ENCODE results near the gene ERP44. TPM values are rescaled to one million over a fixed set of nuclear protein-coding genes. Genes with fewer than 3 reads are reported as not detected.

The ERP44 gene
- total and polyA plus RNA-seq, 12 donors: 12.9 to 43.7 (median 21.3) TPM

GRCh38 chr9:100092066-100092465 is 6.7 kb downstream of the ERP44 start:
- H3K27ac ChIP-seq: no peak overlapping the region
- no peaks in the 10 kb centered on the region for H3K9me3 ChIP-seq (replicated peaks in 1 of 3)
- no peaks in the 10 kb centered on the region for H3K27me3 ChIP-seq
- TF ChIP-seq POLR2A (IDR thresholded peaks at IDR 0.05): no peak
- TF ChIP-seq, protein P1, sequence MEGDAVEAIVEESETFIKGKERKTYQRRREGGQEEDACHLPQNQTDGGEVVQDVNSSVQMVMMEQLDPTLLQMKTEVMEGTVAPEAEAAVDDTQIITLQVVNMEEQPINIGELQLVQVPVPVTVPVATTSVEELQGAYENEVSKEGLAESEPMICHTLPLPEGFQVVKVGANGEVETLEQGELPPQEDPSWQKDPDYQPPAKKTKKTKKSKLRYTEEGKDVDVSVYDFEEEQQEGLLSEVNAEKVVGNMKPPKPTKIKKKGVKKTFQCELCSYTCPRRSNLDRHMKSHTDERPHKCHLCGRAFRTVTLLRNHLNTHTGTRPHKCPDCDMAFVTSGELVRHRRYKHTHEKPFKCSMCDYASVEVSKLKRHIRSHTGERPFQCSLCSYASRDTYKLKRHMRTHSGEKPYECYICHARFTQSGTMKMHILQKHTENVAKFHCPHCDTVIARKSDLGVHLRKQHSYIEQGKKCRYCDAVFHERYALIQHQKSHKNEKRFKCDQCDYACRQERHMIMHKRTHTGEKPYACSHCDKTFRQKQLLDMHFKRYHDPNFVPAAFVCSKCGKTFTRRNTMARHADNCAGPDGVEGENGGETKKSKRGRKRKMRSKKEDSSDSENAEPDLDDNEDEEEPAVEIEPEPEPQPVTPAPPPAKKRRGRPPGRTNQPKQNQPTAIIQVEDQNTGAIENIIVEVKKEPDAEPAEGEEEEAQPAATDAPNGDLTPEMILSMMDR (IDR thresholded peaks at IDR 0.05): no peak
- H3K4me3 ChIP-seq: no peak overlapping the region
- no peak for DNase-seq
- peaks cover 0 to 42% of the 10 kb centered on the region in 2 donors for H3K4me1 ChIP-seq (replicated peaks in 1 of 2)
- WGBS, 4 donors: 90 to 100% (median 97%) methylated on average over 1 of the region's 1 CpG
- no peaks in the 10 kb centered on the region for H3K36me3 ChIP-seq (replicated peaks in 1 of 2)
- intact Hi-C loops (cut with DNase I): no loop called here

GRCh38 chr9:100091650-100092049 is 7.2 kb downstream of the ERP44 start:
- Histone ChIP-seq H3K27me3 (no peaks in the 10 kb centered on the region), H3K36me3 (replicated peaks in 1 of 2) (no peaks in the 10 kb centered on the region), H3K9me3 (replicated peaks in 1 of 3) (no peaks in the 10 kb centered on the region), H3K4me3 (no peak overlapping the region), H3K4me1 (replicated peaks in 1 of 2) (peaks cover 0 to 42% of the 10 kb centered on the region in 2 donors), H3K27ac (no peak overlapping the region)
- DNase-seq: no peak
- 54 to 70% (median 65%) methylated on average over 1 of the region's 1 CpG for WGBS, 4 donors
- TF ChIP-seq POLR2A (IDR thresholded peaks at IDR 0.05): no peak
- TF ChIP-seq, protein P1 (IDR thresholded peaks at IDR 0.05): no peak
- intact Hi-C loops (cut with DNase I): no loop called here

DNA sequence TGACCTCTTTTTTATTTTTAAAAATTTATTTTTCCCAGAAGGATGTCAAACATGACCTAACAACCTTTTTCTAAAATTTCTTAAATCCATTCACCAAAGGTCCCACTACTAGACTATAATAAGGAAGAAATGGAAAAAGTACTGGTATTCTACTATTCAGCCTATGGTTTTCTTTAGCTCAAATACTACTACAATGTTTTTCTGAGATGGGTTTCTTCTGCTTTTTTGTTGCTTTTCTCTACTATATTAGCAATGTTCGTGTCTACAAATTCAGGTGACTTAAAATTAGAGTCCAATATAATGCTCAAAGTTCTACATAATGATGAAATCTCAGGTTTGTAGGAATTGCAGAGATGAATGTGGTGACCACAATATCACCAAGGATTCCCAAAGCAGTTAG is 7.9 kb downstream of the ERP44 start:
- no peaks in the 10 kb centered on the region for H3K36me3 ChIP-seq (replicated peaks in 1 of 2)
- intact Hi-C loops (cut with DNase I): no loop called here
- H3K4me3 ChIP-seq: no peak overlapping the region
- H3K4me1 ChIP-seq (replicated peaks in 1 of 2): peaks cover 0 to 36% of the 10 kb centered on the region in 2 donors
- no peak for DNase-seq
- no peaks in the 10 kb centered on the region for H3K27me3 ChIP-seq
- no peak overlapping the region for H3K27ac ChIP-seq
- 92 to 97% (median 94%) methylated on average over 1 of the region's 1 CpG for WGBS, 4 donors
- H3K9me3 ChIP-seq (replicated peaks in 1 of 3): no peaks in the 10 kb centered on the region
- TF ChIP-seq POLR2A (IDR thresholded peaks at IDR 0.05): no peak

DNA sequence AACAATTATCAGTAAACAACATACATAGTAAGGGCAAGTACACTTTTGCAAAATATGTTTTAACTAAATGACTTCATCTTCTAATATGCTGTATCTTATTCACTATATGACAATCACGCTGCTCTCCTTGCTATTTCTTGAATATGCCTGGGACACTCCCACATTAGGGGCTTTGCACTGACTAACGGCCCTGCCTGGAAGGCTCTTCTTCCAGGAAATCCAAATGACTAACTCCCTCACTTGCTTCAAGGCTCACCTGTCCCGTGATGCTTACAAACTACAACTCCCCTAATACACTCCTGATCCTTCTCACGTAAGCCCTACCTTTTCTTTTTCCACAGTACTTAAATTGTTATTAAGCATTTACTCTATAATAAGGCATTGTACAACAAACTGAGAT is 10.6 kb downstream of the ERP44 start:
- DNase-seq: no peak
- 66 to 79% (median 73%) methylated on average over 4 of the region's 4 CpGs for WGBS, 4 donors
- H3K9me3 ChIP-seq (replicated peaks in 1 of 3): no peaks in the 10 kb centered on the region
- no peaks in the 10 kb centered on the region for H3K36me3 ChIP-seq (replicated peaks in 1 of 2)
- no peaks in the 10 kb centered on the region for H3K27me3 ChIP-seq
- intact Hi-C loops (cut with DNase I): no loop called here
- H3K4me3 ChIP-seq: no peak overlapping the region
- H3K4me1 ChIP-seq (replicated peaks in 1 of 2): peaks cover 0 to 48% of the 10 kb centered on the region in 2 donors
- H3K27ac ChIP-seq: no peak overlapping the region
- TF ChIP-seq, protein P1 (IDR thresholded peaks at IDR 0.05): no peak
- TF ChIP-seq POLR2A (IDR thresholded peaks at IDR 0.05): no peak

- Histone ChIP-seq H3K4me1 (replicated peaks in 1 of 2) (peaks cover 0 to 58% of the 10 kb centered on the region in 2 donors), H3K27me3 (no peaks in the 10 kb centered on the region), H3K36me3 (replicated peaks in 1 of 2) (no peaks in the 10 kb centered on the region), H3K4me3 (no peak overlapping the region), H3K27ac (no peak overlapping the region), H3K9me3 (replicated peaks in 1 of 3) (no peaks in the 10 kb centered on the region)
- TF ChIP-seq, protein P1 (IDR thresholded peaks at IDR 0.05): no peak
- TF ChIP-seq POLR2A (IDR thresholded peaks at IDR 0.05): no peak
- 74 to 86% (median 75%) methylated on average over 1 of the region's 1 CpG for WGBS, 4 donors
- no peak for DNase-seq
- intact Hi-C loops (cut with DNase I): no loop called here
Observed at GRCh38 chr9:100087218-100087617, 11.6 kb downstream of the ERP44 start.
